Calu3 (cell line): ENCODE measurements around the gene COG4. TPM values are rescaled to one million over a fixed set of nuclear protein-coding genes. Genes with fewer than 3 reads are reported as not detected.
"Not testable (repeated sequence)": the region's sequence is repeated elsewhere in the genome, so short reads cannot be mapped to it uniquely, and the experiment has no call there.

Source experiments
- BruUV-seq: library from RNA; stranded (reverse); fragments of 400-500 nt; replicated peaks from 2 replicates; lab custom pipeline; 2021; lab: Mats Ljungman, UMichigan
- CTCF ChIA-PET: fragments of 300-600 bp; sonication (Branson Sonifier 250); formaldehyde crosslinking; loops from one replicate; lab custom pipeline; 2022; ENCODE audit warnings: antibody characterized with exemption; lab: Charles Lee
- DNase-seq: peaks from one replicate; pipeline ENCODE4 v3.0.0; 2022
- H3K27ac Mint-ChIP-seq: one replicate; pipeline ENCODE4 v1.8.0; 2022; ENCODE audit warnings: mixed read lengths; ENCODE audit not compliant: unreplicated experiment
- H3K27me3 Mint-ChIP-seq: one replicate; pipeline ENCODE4 v1.8.0; 2022; ENCODE audit warnings: mixed read lengths; ENCODE audit not compliant: unreplicated experiment
- H3K36me3 Mint-ChIP-seq: one replicate; pipeline ENCODE4 v1.8.0; 2022; ENCODE audit warnings: mild to moderate bottlenecking, moderate library complexity, mixed read lengths; ENCODE audit not compliant: insufficient read depth, unreplicated experiment
- H3K4me1 Mint-ChIP-seq: one replicate; pipeline ENCODE4 v1.8.0; 2022; ENCODE audit warnings: mild to moderate bottlenecking, low read depth, mixed read lengths; ENCODE audit not compliant: unreplicated experiment
- H3K4me3 Mint-ChIP-seq: one replicate; pipeline ENCODE4 v1.8.0; 2022; ENCODE audit warnings: mild to moderate bottlenecking, low read depth, moderate library complexity, mixed read lengths; ENCODE audit not compliant: unreplicated experiment
- H3K9me3 Mint-ChIP-seq: one replicate; pipeline ENCODE4 v1.8.0; 2022; ENCODE audit warnings: low read depth, mixed read lengths; ENCODE audit not compliant: unreplicated experiment
- CTCF ChIP-seq: fragments of 200-600 bp; IDR thresholded peaks from one replicate; pipeline ENCODE4 v1.8.0; 2022; ENCODE audit warnings: antibody characterized with exemption; ENCODE audit not compliant: unreplicated experiment
- intact Hi-C: fragments of 100-400 bp; cut with micrococcal nuclease; formaldehyde crosslinking; loops from one replicate; pipeline ENCODE4 v1.10.0; 2022; ENCODE audit not compliant: unreplicated experiment
- total RNA-seq: library from RNA; stranded (reverse); gene quantifications from 2 replicates; pipeline ENCODE4 v1.2.3, GENCODE V29; 2022

The COG4 gene
- total RNA-seq, 1 experiment from 2014 or later = 88.6 TPM

GRCh38 chr16:70527315-70527996 is 4.1 kb upstream of the COG4 start:
- peaks cover 29% of the 10 kb centered on the region for H3K4me1 Mint-ChIP-seq
- peak overlapping the region; percentile 89 for H3K4me3 Mint-ChIP-seq
- no peaks in the 10 kb centered on the region for H3K27me3 Mint-ChIP-seq
- BruUV-seq = no TSS peak
- no peak for TF ChIP-seq CTCF
- intact Hi-C loops = loop anchor here (5.0 kb wide), 1 partner anchor 125 kb away; no protein-coding TSS in a partner anchor
- H3K9me3 Mint-ChIP-seq = no peaks in the 10 kb centered on the region
- peaks cover 96% of the 10 kb centered on the region for H3K36me3 Mint-ChIP-seq
- no peak for DNase-seq
- H3K27ac Mint-ChIP-seq = peak overlapping the region; percentile 66
- CTCF ChIA-PET = no interaction called here

GRCh38 chr16:70526403-70526802 is 3.0 kb upstream of the COG4 start:
- no peak for DNase-seq
- Mint-ChIP-seq H3K9me3 (no peaks in the 10 kb centered on the region), H3K27ac (peak overlapping the region; percentile 66), H3K4me3 (peak overlapping the region; percentile 89), H3K36me3 (peaks cover 92% of the 10 kb centered on the region), H3K4me1 (peaks cover 29% of the 10 kb centered on the region), H3K27me3 (no peaks in the 10 kb centered on the region)
- intact Hi-C loops = loop anchor here (5.0 kb wide), 1 partner anchor 126 kb away; no protein-coding TSS in a partner anchor
- no peak for TF ChIP-seq CTCF
- CTCF ChIA-PET = interaction anchor here (1.0 kb wide), 1 partner anchor 12 kb away, joined by 3 read pairs; no protein-coding TSS in a partner anchor
- BruUV-seq = no TSS peak

- H3K9me3 Mint-ChIP-seq, intact Hi-C loops, H3K27me3 Mint-ChIP-seq, CTCF ChIA-PET: not testable (repeated sequence)
- Mint-ChIP-seq H3K27ac (peak overlapping the region; percentile 99), H3K36me3 (peaks cover 75% of the 10 kb centered on the region), H3K4me3 (peak overlapping the region; percentile 89), H3K4me1 (peaks cover 27% of the 10 kb centered on the region)
- peak; percentile 18 for DNase-seq
- BruUV-seq = TSS peak; percentile 76
These were observed 1.1 kb upstream of the COG4 start for GRCh38 chr16:70524399-70524825.

- DNase-seq = peak; percentile 66
- Mint-ChIP-seq H3K27ac (peak within 1 kb of the TSS; percentile 99), H3K4me3 (peak within 1 kb of the TSS; percentile 89), H3K36me3 (peaks cover 69% of the 10 kb centered on the region), H3K4me1 (peaks cover 22% of the 10 kb centered on the region), H3K9me3 (no peaks in the 10 kb centered on the region), H3K27me3 (no peaks in the 10 kb centered on the region)
- TF ChIP-seq CTCF = no peak
- CTCF ChIA-PET = interaction anchor here (0.8 kb wide), 1 partner anchor 8 kb away, joined by 4 read pairs; no protein-coding TSS in a partner anchor
- intact Hi-C loops = no loop called here
- BruUV-seq = no TSS peak
These were observed 517 bp upstream of the COG4 start, which contains the start of gene SF3B3 for GRCh38 chr16:70523743-70524398. SF3B3 (plus strand) TSS chr16:70523816; CDS start chr16:70526657, 2,841 bp downstream.
